Measurements from ENCODE around the gene ADGRF4.
A peak's percentile ranks its signal among the peaks of the same experiment; 100 is the strongest.

Gene ADGRF4

GRCh38 chr6:47669684-47670513, 28.5 kb upstream of the ADGRF4 start:
- Histone ChIP-seq H3K9ac (ENCODE audit: low read depth, low read length) (no peak overlapping the region), H3K27me3 (ENCODE audit: control insufficient read depth, insufficient read depth, low read length) (no peaks in the 10 kb centered on the region), H3K36me3 (ENCODE audit: control insufficient read depth, insufficient read depth, low read length) (no peaks in the 10 kb centered on the region), H3K4me3 (ENCODE audit: low read depth, low read length) (no peak overlapping the region), H3K9me3 (ENCODE audit: control insufficient read depth, insufficient read depth, low read length) (no peaks in the 10 kb centered on the region), H3K27ac (ENCODE audit: low read depth, low read length) (peak overlapping the region; percentile 96), H3K4me1 (ENCODE audit: control insufficient read depth, insufficient read depth, low read length) (peaks cover 24% of the 10 kb centered on the region)

GRCh38 chr6:47670851-47671250, 27.5 kb upstream of the ADGRF4 start:
- Histone ChIP-seq H3K9ac (ENCODE audit: low read depth, low read length) (no peak overlapping the region), H3K36me3 (ENCODE audit: control insufficient read depth, insufficient read depth, low read length) (no peaks in the 10 kb centered on the region), H3K4me1 (ENCODE audit: control insufficient read depth, insufficient read depth, low read length) (peaks cover 24% of the 10 kb centered on the region), H3K27me3 (ENCODE audit: control insufficient read depth, insufficient read depth, low read length) (no peaks in the 10 kb centered on the region), H3K27ac (ENCODE audit: low read depth, low read length) (peak overlapping the region; percentile 96), H3K4me3 (ENCODE audit: low read depth, low read length) (no peak overlapping the region), H3K9me3 (ENCODE audit: control insufficient read depth, insufficient read depth, low read length) (no peaks in the 10 kb centered on the region)

GRCh38 chr6:47671777-47672176, 26.6 kb upstream of the ADGRF4 start:
- Histone ChIP-seq H3K9ac (ENCODE audit: low read depth, low read length) (no peak overlapping the region), H3K9me3 (ENCODE audit: control insufficient read depth, insufficient read depth, low read length) (no peaks in the 10 kb centered on the region), H3K27ac (ENCODE audit: low read depth, low read length) (no peak overlapping the region), H3K4me1 (ENCODE audit: control insufficient read depth, insufficient read depth, low read length) (peaks cover 24% of the 10 kb centered on the region), H3K36me3 (ENCODE audit: control insufficient read depth, insufficient read depth, low read length) (no peaks in the 10 kb centered on the region), H3K4me3 (ENCODE audit: low read depth, low read length) (no peak overlapping the region), H3K27me3 (ENCODE audit: control insufficient read depth, insufficient read depth, low read length) (no peaks in the 10 kb centered on the region)

- H3K9me3 ChIP-seq (ENCODE audit: control insufficient read depth, insufficient read depth, low read length) = no peaks in the 10 kb centered on the region
- no peaks in the 10 kb centered on the region for H3K27me3 ChIP-seq (ENCODE audit: control insufficient read depth, insufficient read depth, low read length)
- no peak overlapping the region for H3K9ac ChIP-seq (ENCODE audit: low read depth, low read length)
- H3K27ac ChIP-seq (ENCODE audit: low read depth, low read length) = no peak overlapping the region
- peaks cover 24% of the 10 kb centered on the region for H3K4me1 ChIP-seq (ENCODE audit: control insufficient read depth, insufficient read depth, low read length)
- no peaks in the 10 kb centered on the region for H3K36me3 ChIP-seq (ENCODE audit: control insufficient read depth, insufficient read depth, low read length)
- H3K4me3 ChIP-seq (ENCODE audit: low read depth, low read length) = no peak overlapping the region
These were observed 25.6 kb upstream of the ADGRF4 start for GRCh38 chr6:47672816-47673215.

- H3K4me1 ChIP-seq (ENCODE audit: control insufficient read depth, insufficient read depth, low read length) = peaks cover 18% of the 10 kb centered on the region
- no peak overlapping the region for H3K9ac ChIP-seq (ENCODE audit: low read depth, low read length)
- no peaks in the 10 kb centered on the region for H3K27me3 ChIP-seq (ENCODE audit: control insufficient read depth, insufficient read depth, low read length)
- H3K4me3 ChIP-seq (ENCODE audit: low read depth, low read length) = no peak overlapping the region
- no peaks in the 10 kb centered on the region for H3K36me3 ChIP-seq (ENCODE audit: control insufficient read depth, insufficient read depth, low read length)
- H3K9me3 ChIP-seq (ENCODE audit: control insufficient read depth, insufficient read depth, low read length) = no peaks in the 10 kb centered on the region
- H3K27ac ChIP-seq (ENCODE audit: low read depth, low read length) = no peak overlapping the region
These were observed 23.7 kb upstream of the ADGRF4 start for GRCh38 chr6:47674673-47675072.

GRCh38 chr6:47677381-47678100, 20.8 kb upstream of the ADGRF4 start:
- H3K9ac ChIP-seq (ENCODE audit: low read depth, low read length) = no peak overlapping the region

GRCh38 chr6:47678739-47679138, 19.6 kb upstream of the ADGRF4 start:
- Histone ChIP-seq H3K4me3 (ENCODE audit: low read depth, low read length) (no peak overlapping the region), H3K27ac (ENCODE audit: low read depth, low read length) (no peak overlapping the region), H3K9ac (ENCODE audit: low read depth, low read length) (no peak overlapping the region), H3K27me3 (ENCODE audit: control insufficient read depth, insufficient read depth, low read length) (no peaks in the 10 kb centered on the region), H3K9me3 (ENCODE audit: control insufficient read depth, insufficient read depth, low read length) (no peaks in the 10 kb centered on the region), H3K36me3 (ENCODE audit: control insufficient read depth, insufficient read depth, low read length) (no peaks in the 10 kb centered on the region), H3K4me1 (ENCODE audit: control insufficient read depth, insufficient read depth, low read length) (no peaks in the 10 kb centered on the region)

More at GRCh38 chr6:47677381-47678100, 20.8 kb upstream of the ADGRF4 start:
- Histone ChIP-seq H3K27me3 (ENCODE audit: control insufficient read depth, insufficient read depth, low read length) (no peaks in the 10 kb centered on the region), H3K9me3 (ENCODE audit: control insufficient read depth, insufficient read depth, low read length) (no peaks in the 10 kb centered on the region), H3K4me3 (ENCODE audit: low read depth, low read length) (no peak overlapping the region), H3K4me1 (ENCODE audit: control insufficient read depth, insufficient read depth, low read length) (no peaks in the 10 kb centered on the region), H3K36me3 (ENCODE audit: control insufficient read depth, insufficient read depth, low read length) (no peaks in the 10 kb centered on the region), H3K27ac (ENCODE audit: low read depth, low read length) (no peak overlapping the region)

- Histone ChIP-seq H3K4me1 (ENCODE audit: control insufficient read depth, insufficient read depth, low read length) (no peaks in the 10 kb centered on the region), H3K4me3 (ENCODE audit: low read depth, low read length) (no peak overlapping the region), H3K9me3 (ENCODE audit: control insufficient read depth, insufficient read depth, low read length) (no peaks in the 10 kb centered on the region), H3K27me3 (ENCODE audit: control insufficient read depth, insufficient read depth, low read length) (no peaks in the 10 kb centered on the region), H3K36me3 (ENCODE audit: control insufficient read depth, insufficient read depth, low read length) (no peaks in the 10 kb centered on the region), H3K27ac (ENCODE audit: low read depth, low read length) (no peak overlapping the region), H3K9ac (ENCODE audit: low read depth, low read length) (no peak overlapping the region)
These were observed 19.0 kb upstream of the ADGRF4 start for GRCh38 chr6:47679322-47679906.

- no peak overlapping the region for H3K27ac ChIP-seq (ENCODE audit: low read depth, low read length)
These were observed 18.3 kb upstream of the ADGRF4 start for GRCh38 chr6:47680051-47680450.

GRCh38 chr6:47680724-47681123, 17.7 kb upstream of the ADGRF4 start:
- H3K9me3 ChIP-seq (ENCODE audit: control insufficient read depth, insufficient read depth, low read length) = no peaks in the 10 kb centered on the region
- no peaks in the 10 kb centered on the region for H3K36me3 ChIP-seq (ENCODE audit: control insufficient read depth, insufficient read depth, low read length)
- no peaks in the 10 kb centered on the region for H3K4me1 ChIP-seq (ENCODE audit: control insufficient read depth, insufficient read depth, low read length)
- H3K9ac ChIP-seq (ENCODE audit: low read depth, low read length) = no peak overlapping the region
- H3K4me3 ChIP-seq (ENCODE audit: low read depth, low read length) = no peak overlapping the region
- H3K27ac ChIP-seq (ENCODE audit: low read depth, low read length) = no peak overlapping the region
- no peaks in the 10 kb centered on the region for H3K27me3 ChIP-seq (ENCODE audit: control insufficient read depth, insufficient read depth, low read length)

More at GRCh38 chr6:47680051-47680450, 18.3 kb upstream of the ADGRF4 start:
- no peak overlapping the region for H3K9ac ChIP-seq (ENCODE audit: low read depth, low read length)
- no peaks in the 10 kb centered on the region for H3K4me1 ChIP-seq (ENCODE audit: control insufficient read depth, insufficient read depth, low read length)
- no peak overlapping the region for H3K4me3 ChIP-seq (ENCODE audit: low read depth, low read length)
- H3K27me3 ChIP-seq (ENCODE audit: control insufficient read depth, insufficient read depth, low read length) = no peaks in the 10 kb centered on the region
- H3K9me3 ChIP-seq (ENCODE audit: control insufficient read depth, insufficient read depth, low read length) = no peaks in the 10 kb centered on the region
- H3K36me3 ChIP-seq (ENCODE audit: control insufficient read depth, insufficient read depth, low read length) = no peaks in the 10 kb centered on the region

Data from HUES48 (cell line).